Measurements from ENCODE around the gene SLC2A4RG.

The SLC2A4RG gene

DNA sequence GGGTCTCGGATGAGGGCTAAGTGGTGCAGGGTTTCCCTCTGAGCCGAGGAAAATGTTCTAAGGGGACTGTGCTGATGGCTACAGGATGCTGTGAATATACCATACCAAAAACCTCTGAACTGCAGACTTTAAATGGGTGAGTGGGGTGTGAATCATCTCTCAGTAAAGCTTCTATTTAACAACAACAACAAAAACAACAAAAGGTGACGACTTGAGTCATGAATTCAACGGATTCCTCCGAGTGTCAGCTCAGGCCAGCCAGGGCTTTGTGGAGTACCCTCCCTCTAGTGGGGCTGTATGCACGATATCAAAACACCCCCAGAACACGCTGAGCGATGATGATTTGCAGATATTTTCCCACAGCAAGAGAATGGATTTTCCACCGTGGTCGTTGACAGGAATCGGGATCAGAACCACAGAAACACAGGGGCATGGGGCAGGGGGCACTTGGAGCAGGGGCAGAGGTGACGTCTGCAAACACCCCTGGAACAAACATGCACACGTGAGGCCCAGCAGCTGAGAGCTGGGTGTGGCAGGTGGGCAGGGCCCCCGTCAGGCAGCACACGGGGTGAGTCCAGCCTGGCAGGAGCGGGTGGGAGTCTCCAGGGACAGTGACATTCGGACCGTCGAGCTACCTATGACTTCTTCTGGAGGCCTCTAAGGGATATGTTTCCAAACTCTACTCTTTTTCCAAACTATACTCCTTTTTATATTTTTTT is 38.6 kb downstream of the SLC2A4RG start:
- DNase-seq: no peak

DNA sequence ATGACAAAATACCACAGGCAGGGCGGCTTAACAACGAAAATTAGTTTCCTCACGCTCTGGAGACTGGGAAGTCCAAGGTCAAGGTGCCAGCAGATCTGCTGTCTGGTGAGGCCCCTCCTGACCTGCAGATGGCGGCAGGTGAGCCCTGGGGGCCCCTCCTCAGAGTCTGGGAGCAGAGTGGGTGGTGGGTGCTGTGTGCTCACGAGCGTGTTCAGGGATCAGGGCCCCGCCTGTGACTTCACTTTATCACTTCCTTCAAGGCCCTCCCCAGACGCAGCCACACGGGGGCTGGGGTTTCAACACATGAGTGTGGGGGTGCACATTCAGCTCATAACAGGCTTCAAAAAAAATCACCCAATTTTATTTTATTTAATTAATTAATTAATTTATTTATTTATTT is 39.3 kb downstream of the SLC2A4RG start:
- no peak for DNase-seq

DNA sequence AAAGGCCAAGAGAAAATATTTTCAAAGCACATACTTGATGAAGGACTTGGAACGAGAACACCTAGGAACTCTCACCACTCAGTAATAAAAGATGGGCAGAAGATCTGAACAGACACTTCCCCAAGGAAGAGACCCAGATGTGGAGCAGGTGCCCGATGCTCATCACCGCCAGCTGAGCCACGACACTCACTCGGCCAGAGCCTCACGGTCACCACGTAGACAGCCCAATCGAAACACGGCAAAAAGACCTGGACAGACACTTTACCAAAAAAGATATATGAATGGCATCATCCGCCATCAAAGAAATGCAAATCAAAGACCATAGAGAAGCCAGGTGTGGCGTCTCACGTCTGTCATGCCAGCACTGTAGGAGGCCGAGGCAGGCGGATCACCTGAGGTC is 41.6 kb downstream of the SLC2A4RG start:
- no peak for DNase-seq

DNA sequence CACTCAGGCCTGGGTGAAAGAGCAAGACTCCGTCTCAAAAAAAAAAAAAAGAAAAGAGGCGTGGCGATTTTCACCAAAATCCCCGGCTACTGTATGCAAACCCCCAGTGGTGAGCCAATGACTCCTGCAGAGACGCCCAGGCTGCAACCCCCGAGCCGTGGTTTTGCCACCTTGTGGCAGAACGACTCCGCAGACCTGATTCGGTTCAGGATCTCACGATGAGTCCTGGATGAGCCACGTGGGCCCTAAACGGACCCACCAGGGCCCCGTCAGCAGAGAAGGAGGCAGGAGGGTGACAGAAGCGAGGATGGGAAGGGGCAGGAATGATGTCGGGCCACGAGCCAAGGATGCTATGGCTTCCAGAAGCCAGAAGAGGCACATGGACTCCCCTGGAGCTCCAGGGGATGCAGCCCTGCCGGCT is 42.5 kb downstream of the SLC2A4RG start:
- no peak for DNase-seq

DNA sequence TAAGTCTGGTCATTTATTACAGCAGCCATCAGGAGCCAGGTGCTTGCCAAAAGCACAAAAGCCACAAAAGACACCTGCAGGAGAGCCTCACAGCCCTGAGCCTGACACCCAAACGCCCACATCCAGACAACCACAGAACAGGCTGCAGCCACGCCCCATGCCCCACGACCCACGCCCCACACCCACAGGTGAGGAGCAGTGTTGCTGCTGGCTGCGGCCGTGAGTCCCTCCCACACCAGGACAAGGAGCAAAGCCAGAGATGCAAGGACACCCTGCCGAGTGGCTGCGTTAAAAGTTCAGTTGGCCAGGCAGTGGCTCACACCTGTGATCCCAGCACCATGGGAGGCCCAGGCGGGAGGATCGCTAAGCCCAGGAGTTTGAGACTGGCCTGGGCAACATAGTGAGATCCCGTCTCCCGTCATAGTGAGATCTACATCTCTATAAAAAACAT is 43.0 kb downstream of the SLC2A4RG start:
- no peak for DNase-seq

DNA sequence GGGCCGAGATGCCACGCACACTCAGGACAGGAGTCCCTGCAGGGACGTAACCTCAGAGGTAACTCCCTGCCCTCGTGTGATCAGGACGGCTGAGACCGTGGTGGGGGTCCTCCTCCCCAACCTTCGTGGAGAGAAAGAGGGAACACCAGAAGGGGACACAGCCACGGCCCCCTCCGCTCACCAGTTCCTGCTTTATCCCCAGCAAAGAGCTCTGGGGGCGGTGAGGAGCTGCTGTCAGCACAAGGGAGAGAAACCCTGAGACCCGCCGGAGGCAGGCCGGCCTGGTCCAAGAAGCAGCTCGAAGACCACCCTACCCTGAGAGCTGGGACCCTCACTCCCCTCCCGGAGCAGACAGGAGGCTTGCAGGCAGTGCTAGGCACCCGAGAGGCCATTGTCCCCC is 44.4 kb downstream of the SLC2A4RG start:
- no peak for DNase-seq

DNA sequence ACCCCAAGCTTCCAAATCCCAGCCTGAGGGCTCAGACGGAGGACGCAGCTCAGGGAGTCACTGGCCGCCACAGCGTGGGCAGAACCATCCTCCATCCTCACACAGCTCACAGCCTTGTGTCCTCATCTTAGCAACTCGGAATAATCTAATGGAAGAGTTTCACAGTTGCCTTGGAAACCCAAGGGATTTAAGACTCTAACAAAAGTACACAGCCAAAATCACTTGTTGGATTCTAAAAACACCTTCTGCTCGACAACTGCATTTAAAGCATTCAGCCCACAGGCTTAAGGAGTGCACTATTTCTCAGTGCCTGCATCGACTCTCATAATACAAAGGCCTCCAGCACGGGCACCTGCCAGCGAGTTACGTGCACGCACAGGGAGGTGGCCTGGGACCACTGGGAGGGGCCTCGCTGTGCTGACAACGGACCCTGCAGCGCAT is 46.1 kb downstream of the SLC2A4RG start:
- no peak for DNase-seq

DNA sequence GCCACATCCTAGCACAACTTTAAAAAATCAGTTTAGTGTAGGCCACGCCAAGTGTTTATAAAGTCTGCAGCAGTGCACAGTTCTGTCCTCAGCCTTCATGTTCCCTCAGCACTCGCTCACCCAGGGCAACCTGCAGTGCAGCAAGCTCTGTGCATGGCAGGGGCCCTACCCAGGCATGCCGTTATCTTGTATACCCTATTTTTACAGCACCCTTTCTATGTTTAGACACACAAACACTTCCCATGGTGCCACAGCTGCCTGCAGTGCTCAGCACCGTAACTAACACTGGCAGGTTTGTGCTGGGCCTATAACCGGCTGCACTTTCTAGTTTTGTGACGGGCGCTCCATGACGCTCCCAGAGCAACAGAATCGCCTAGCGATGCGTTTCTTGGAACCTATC is 47.7 kb downstream of the SLC2A4RG start:
- no peak for DNase-seq

DNA sequence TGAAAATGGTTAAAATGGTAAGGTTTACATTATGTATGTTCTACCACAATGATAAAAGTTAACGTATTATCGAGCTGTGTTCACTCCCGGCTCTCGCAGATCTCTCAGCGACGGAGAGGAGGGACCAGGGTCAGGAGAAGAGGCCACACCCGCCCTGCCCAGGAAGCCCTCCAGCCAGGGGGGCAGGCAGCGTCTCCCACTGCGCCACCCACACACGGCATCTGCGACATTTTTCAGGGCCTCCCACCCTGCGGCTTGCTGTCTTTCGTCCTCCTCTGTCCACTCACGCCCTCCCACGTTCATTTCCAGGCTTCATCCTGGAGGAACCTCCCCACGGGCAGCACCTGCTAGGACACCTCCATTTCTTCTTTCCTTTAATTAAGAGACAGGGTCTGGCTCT is 48.2 kb downstream of the SLC2A4RG start:
- no peak for DNase-seq

DNA sequence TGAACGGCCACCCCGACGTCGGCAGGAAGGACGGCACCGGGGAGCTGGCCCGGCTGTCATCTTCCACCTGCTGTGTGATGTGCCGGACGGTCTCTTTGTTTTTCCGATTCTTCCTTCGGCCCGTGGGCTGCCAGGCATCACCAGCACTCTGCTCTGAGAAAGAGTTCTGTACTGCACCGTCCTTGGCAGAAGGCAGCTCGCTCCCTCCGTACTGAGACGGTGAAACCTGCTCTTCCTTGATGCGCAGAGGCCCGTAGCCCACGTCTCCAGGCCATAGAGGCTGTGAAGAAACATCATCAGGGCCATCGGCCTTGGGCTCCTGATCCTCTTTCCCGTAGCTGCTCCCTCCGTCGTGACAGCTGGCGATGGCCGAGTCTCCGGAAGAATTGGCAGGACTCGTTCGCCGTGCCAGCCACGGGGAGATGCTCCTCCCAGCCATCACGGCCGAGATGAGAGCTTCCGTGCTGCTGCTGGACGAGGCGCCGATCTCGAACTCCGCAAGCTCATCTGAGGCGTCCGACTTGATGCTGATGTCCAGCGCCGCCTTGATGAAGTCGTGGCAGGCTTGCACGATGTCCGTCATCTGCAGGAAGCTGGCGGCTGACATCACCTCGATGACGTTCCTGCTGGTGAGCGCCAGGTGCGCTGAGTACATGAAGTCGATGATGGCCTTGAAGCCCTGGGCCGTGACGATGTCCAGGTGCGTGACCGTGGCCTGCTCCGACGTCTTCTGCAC is 50.4 kb downstream of the SLC2A4RG start:
- DNase-seq: no peak

DNA sequence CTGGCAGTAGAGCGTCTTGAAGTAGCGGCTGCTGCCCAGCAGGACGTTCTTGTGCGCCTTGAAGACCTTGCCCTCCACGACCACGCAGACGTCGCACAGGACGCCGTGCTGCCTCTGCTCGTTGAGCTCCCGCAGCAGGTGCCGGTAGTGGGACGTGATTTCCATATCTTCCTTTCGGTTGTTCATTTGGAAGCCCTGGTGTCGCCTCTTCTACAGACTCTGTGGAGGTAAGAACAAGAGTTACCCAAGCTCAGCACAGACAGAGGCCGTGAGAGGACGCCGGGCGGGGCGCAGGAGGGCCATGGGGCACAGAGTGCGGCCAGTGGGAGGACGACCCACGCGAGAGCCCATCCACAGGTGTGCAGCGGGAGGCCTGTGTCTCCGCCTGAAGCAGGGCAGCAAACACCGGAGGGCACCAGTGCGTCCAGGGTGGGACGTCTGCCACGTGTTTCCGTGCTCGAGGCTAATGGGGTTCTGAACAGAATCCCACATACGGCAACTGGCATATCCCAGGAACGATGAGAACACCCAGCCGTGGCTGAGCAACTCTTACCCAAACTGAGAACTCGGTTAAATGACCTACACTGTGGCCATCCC is 51.1 kb downstream of the SLC2A4RG start:
- no peak for DNase-seq

DNA sequence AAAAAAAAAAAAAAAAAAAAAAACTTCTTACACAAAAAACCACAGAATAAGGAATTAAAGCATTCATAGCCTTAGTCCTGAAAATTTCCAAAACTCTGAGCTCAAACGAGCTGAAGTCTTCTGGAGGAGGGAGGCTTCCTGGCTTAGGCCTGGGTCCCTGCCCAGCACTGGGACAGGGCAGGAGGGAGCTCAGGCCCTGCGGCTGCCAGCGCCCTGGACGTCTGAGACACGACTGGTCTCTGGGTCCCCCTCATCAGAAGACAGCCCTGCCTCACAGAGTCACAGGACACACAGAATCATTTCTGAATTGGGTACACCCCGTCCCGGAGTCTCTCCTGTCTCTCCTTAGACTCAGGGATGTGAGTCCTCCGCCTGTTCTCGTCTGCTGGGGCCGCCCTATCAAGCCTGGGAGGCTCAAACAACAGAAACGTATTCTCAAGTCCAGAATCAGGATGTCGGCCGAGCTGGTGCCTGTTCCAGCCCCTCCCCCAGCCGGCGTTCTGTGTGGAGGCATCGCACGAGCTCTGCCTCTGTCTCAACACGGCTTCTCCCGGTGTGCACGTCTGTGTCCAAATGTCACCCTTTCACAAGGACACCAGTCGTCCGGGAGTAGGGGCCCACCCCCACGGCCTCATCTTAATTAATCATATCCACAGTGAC is 52.1 kb downstream of the SLC2A4RG start:
- no peak for DNase-seq

DNA sequence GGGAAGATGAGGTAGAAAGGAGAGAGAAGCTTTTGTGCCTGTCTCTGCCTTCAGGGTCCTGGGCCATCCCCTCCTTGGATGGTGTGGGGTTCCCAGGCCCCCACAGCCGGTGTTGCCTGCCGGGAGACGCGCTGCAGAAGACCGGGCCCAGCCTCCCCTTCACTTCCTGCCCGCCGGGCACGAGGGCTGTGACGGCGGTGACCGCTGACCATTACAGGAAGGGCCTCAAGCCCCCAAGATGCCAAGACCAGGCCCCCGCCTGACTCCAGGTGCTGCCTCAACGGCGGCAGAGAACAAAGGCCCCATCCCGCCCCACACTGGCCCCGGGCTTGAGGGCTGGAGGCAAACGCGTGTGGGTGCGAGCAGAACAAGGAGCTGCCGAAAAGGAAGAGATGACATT is 53.3 kb downstream of the SLC2A4RG start:
- no peak for DNase-seq
